Keratinocyte (primary cell): ENCODE results near the gene HECTD1. TPM values are rescaled to one million over a fixed set of nuclear protein-coding genes. Genes with fewer than 3 reads are reported as not detected.
A peak's percentile ranks its signal among the peaks of the same experiment; 100 is the strongest.
"Not testable (repeated sequence)": the region's sequence is repeated elsewhere in the genome, so short reads cannot be mapped to it uniquely, and the experiment has no call there.

Experiments
- DNase-seq: peaks from one replicate; pipeline ENCODE4 v3.0.0-alpha.2; 2011; ENCODE audit warnings: low read depth, missing footprints, low spot score
- FAIRE-seq: peaks from 2 replicates; lab custom pipeline; 2011; peaks lifted over from hg19 to GRCh38; lab: Jason Lieb, UNC
- H2AFZ ChIP-seq: 2 replicates; pipeline ENCODE4 v1.6.0; 2012; ENCODE audit warnings: low read length, control low read depth, inconsistent platforms; ENCODE audit not compliant: control insufficient read depth
- H3K27ac ChIP-seq: 2 replicates; pipeline ENCODE4 v1.5.1; 2011; ENCODE audit warnings: low read length; ENCODE audit not compliant: control insufficient read depth, insufficient read depth
- H3K27me3 ChIP-seq: 3 replicates; pipeline ENCODE4 v1.6.0; 2011; ENCODE audit warnings: low read length; ENCODE audit not compliant: control insufficient read depth, insufficient read depth; ENCODE audit errors: extremely low read depth
- H3K36me3 ChIP-seq, 2 experiments: 2 replicates in 1 of 2; 3 replicates in 1 of 2; pipeline ENCODE4 v1.5.1; 2011; ENCODE audit warnings: low read length in 2 of 2, mild to moderate bottlenecking in 1 of 2; ENCODE audit not compliant: control insufficient read depth in 2 of 2, insufficient read depth in 2 of 2; ENCODE audit errors: extremely low read depth in 1 of 2
- H3K4me1 ChIP-seq: 3 replicates; pipeline ENCODE4 v1.5.1; 2011; ENCODE audit warnings: low read length; ENCODE audit not compliant: control insufficient read depth, insufficient read depth; ENCODE audit errors: extremely low read depth
- H3K4me2 ChIP-seq: 3 replicates; pipeline ENCODE4 v1.6.0; 2011; ENCODE audit warnings: low read depth, low read length; ENCODE audit not compliant: control insufficient read depth, insufficient read depth; ENCODE audit errors: extremely low read depth
- H3K4me3 ChIP-seq, 3 experiments: fragments of 200-600 bp in 1 of 3; sonication (generic) in 1 of 3; 2 replicates in 2 of 3; 3 replicates in 1 of 3; pipeline ENCODE4 v1.5.1; 2011 to 2016; ENCODE audit warnings: low read length in 3 of 3, mild to moderate bottlenecking in 3 of 3, control low read depth in 2 of 3, inconsistent platforms in 1 of 3, low read depth in 1 of 3, mixed read lengths in 1 of 3, mixed run types in 1 of 3, moderate library complexity in 1 of 3; ENCODE audit not compliant: control insufficient read depth in 2 of 3, insufficient read depth in 2 of 3; ENCODE audit errors: extremely low read depth in 1 of 3
- H3K79me2 ChIP-seq: 2 replicates; pipeline ENCODE4 v1.6.0; 2012; ENCODE audit warnings: low read length; ENCODE audit not compliant: control insufficient read depth, insufficient read depth
- H3K9ac ChIP-seq: 3 replicates; pipeline ENCODE4 v1.6.0; 2011; ENCODE audit warnings: low read length; ENCODE audit not compliant: control insufficient read depth, insufficient read depth; ENCODE audit errors: extremely low read depth
- H3K9me1 ChIP-seq: 3 replicates; pipeline ENCODE4 v1.6.0; 2011; ENCODE audit warnings: low read length; ENCODE audit not compliant: control insufficient read depth, insufficient read depth; ENCODE audit errors: extremely low read depth
- H3K9me3 ChIP-seq: 2 replicates; pipeline ENCODE4 v1.5.1; 2012; ENCODE audit warnings: low read depth, low read length; ENCODE audit not compliant: control insufficient read depth
- H4K20me1 ChIP-seq: 3 replicates; pipeline ENCODE4 v1.6.0; 2011; ENCODE audit warnings: low read length; ENCODE audit not compliant: control insufficient read depth, insufficient read depth; ENCODE audit errors: extremely low read depth
- EZH2 ChIP-seq: IDR thresholded peaks from one replicate; pipeline ENCODE4 v1.6.1; 2012; ENCODE audit warnings: inconsistent platforms, mild to moderate bottlenecking, low read length, moderate library complexity
- dilution Hi-C: fragments of 300-500 bp; cut with MboI; formaldehyde crosslinking; loops from one replicate; pipeline ENCODE4 v1.7.0; 2020; ENCODE audit warnings: low sequenced_read_pairs; ENCODE audit not compliant: extremely low pct_ligation_motif_present
- polyA plus RNA-seq, 5 experiments: library from polyadenylated mRNA; depleted of rRNA in 3 of 5; stranded (reverse) in 3 of 5; stranded (forward) in 1 of 5; unstranded in 1 of 5; fragments of >200 nt; gene quantifications; 1 replicate in 1 of 5; 2 replicates in 3 of 5; 3 replicates in 1 of 5; pipeline versions ENCODE4 v1.2.1 to v1.2.3, GENCODE V29; 2011 to 2012; ENCODE audit warnings: missing spikeins in 2 of 5, low read depth in 1 of 5, low replicate concordance in 1 of 5
- TF ChIP-seq, protein P1 (sequence below), 3 experiments: IDR thresholded peaks in 1 of 3; conservative IDR thresholded peaks in 1 of 3; optimal IDR thresholded peaks in 1 of 3; 2 replicates in 2 of 3; 3 replicates in 1 of 3; pipeline versions ENCODE3 to v1.5.1; 2011; ENCODE audit warnings: low read length in 3 of 3, mild to moderate bottlenecking in 3 of 3, moderate library complexity in 2 of 3, control low read depth in 1 of 3, inconsistent platforms in 1 of 3; ENCODE audit not compliant: insufficient read depth in 2 of 3; ENCODE audit errors: extremely low read depth in 1 of 3

HECTD1 gene
- polyA plus RNA-seq, 1 donor (not counting 4 experiments of a cell fraction or from before 2014, with no cell fraction given) = 94.8 TPM

DNA sequence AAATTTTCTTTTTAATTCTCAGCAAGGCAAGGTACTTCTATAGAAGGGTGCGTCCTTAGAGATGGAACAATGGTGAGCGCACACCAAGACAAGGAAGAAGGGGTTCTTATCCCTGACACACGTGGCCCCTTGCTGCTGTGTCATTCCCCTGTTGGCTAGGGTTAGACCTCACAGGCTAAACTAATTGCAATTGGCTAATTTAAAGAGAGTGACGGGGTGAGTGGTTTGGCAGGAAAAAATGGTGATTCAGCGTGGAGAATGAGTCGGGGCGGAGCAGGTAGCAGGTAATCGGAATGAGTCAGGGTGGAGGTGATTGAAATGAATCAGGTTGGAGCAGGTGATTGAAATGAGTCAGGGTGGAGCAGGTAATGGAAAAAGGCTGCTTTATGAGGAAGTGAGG lies 36.3 kb upstream of the HECTD1 start:
- dilution Hi-C loops = no loop called here
- peak; percentile 87 for DNase-seq

DNA sequence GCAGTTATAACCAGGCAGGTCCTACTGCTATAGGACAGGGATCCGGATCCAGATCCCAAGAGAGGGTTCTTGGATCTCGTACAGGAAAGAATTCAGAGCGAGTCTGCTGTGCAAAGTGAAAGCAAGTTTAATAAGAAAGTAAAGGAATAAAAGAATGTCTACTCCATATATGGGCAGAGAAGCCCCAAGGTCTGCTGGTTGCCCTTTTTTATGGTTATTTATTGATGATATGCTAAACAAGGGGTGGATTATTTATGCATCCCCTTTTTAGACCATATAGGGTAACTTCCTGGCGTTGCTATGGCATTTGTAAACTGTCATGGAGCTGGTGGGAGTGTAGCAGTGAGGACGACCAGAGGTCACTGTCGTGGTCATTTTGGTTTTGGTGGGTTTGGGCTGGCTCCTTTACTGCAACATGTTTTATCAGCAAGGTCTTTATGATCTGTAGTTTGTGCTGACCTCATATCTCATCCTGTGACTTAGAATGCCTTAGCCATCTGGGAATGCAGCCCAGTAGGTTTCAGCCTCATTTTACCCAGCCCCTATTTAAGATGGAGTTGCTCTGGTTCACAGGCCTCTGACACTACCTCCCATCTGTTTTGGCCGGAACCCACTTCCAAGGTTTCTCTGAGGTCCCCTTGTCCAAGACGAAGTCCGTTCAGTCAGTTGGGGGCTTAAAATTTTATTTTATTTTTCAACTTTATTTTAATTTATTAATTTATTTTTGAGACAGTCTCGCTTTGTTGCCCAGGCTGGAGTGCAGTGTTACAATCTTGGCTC lies 34.8 kb upstream of the HECTD1 start:
- DNase-seq, H3K79me2 ChIP-seq, H3K4me3 ChIP-seq, H4K20me1 ChIP-seq, H3K9me3 ChIP-seq, H3K27me3 ChIP-seq, H3K9ac ChIP-seq, FAIRE-seq, H3K9me1 ChIP-seq, H2AFZ ChIP-seq, H3K4me2 ChIP-seq, H3K27ac ChIP-seq, dilution Hi-C loops, H3K36me3 ChIP-seq: not testable (repeated sequence)
- peaks cover 13% of the 10 kb centered on the region for H3K4me1 ChIP-seq

More for the DNA sequence above, 36.3 kb upstream of the HECTD1 start:
- Histone ChIP-seq H3K9me1 (no peaks in the 10 kb centered on the region), H3K27ac (peak overlapping the region; percentile 96), H3K4me2 (peak overlapping the region; percentile 30), H3K9ac (peak overlapping the region; percentile 69), H3K4me3 (no peak overlapping the region), H4K20me1 (no peaks in the 10 kb centered on the region), H3K27me3 (no peaks in the 10 kb centered on the region), H3K36me3 (no peaks in the 10 kb centered on the region), H3K9me3 (no peaks in the 10 kb centered on the region), H2AFZ (peak overlapping the region; percentile 13), H3K4me1 (peaks cover 13% of the 10 kb centered on the region), H3K79me2 (no peaks in the 10 kb centered on the region)
- FAIRE-seq = peak; percentile 61
- TF ChIP-seq, protein P1, sequence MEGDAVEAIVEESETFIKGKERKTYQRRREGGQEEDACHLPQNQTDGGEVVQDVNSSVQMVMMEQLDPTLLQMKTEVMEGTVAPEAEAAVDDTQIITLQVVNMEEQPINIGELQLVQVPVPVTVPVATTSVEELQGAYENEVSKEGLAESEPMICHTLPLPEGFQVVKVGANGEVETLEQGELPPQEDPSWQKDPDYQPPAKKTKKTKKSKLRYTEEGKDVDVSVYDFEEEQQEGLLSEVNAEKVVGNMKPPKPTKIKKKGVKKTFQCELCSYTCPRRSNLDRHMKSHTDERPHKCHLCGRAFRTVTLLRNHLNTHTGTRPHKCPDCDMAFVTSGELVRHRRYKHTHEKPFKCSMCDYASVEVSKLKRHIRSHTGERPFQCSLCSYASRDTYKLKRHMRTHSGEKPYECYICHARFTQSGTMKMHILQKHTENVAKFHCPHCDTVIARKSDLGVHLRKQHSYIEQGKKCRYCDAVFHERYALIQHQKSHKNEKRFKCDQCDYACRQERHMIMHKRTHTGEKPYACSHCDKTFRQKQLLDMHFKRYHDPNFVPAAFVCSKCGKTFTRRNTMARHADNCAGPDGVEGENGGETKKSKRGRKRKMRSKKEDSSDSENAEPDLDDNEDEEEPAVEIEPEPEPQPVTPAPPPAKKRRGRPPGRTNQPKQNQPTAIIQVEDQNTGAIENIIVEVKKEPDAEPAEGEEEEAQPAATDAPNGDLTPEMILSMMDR (optimal IDR thresholded peaks at IDR 0.05 in 1 of 3, IDR thresholded peaks at IDR 0.05 in 1 of 3, conservative IDR thresholded peaks at IDR 0.05 in 1 of 3; ENCODE audit: extremely low read depth in 1 of 3, insufficient read depth in 2 of 3, low read length in 3 of 3) = no peak
- no peak for TF ChIP-seq EZH2
